Measurements from ENCODE around the gene AGPS.

AGPS gene

GRCh38 chr2:177495945-177496344 is 103.4 kb downstream of the AGPS start:
- H3K4me3 ChIP-seq (ENCODE audit: low read length), result no peak overlapping the region
- H3K9ac ChIP-seq (ENCODE audit: low read length), result no peak overlapping the region
- no peaks in the 10 kb centered on the region for H3K9me3 ChIP-seq (ENCODE audit: insufficient read depth, low read length)
- H3K4me1 ChIP-seq (ENCODE audit: low read length), result no peaks in the 10 kb centered on the region
- no peak overlapping the region for H3K4me2 ChIP-seq (ENCODE audit: low read length)
- no peaks in the 10 kb centered on the region for H4K20me1 ChIP-seq (ENCODE audit: insufficient read depth, low read length)
- H3K27me3 ChIP-seq (ENCODE audit: low read depth, low read length), result no peaks in the 10 kb centered on the region
- no peak overlapping the region for H2AFZ ChIP-seq (ENCODE audit: low read depth, low read length)
- no peaks in the 10 kb centered on the region for H3K79me2 ChIP-seq (ENCODE audit: low read length)
- H3K36me3 ChIP-seq (replicated peaks; ENCODE audit: low read depth, low read length), result no peaks in the 10 kb centered on the region
- no peak overlapping the region for H3K27ac ChIP-seq (ENCODE audit: low read length)
- TF ChIP-seq EZH2phosphoT487 (IDR thresholded peaks at IDR 0.05; ENCODE audit: low read depth) (no peak), CTCF (IDR thresholded peaks at IDR 0.05; ENCODE audit: low read depth, low read length) (no peak)

- Histone ChIP-seq H3K9me3 (ENCODE audit: insufficient read depth, low read length) (no peaks in the 10 kb centered on the region), H3K9ac (ENCODE audit: low read length) (no peak overlapping the region), H3K27ac (ENCODE audit: low read length) (no peak overlapping the region), H3K79me2 (ENCODE audit: low read length) (no peaks in the 10 kb centered on the region), H3K4me1 (ENCODE audit: low read length) (no peaks in the 10 kb centered on the region), H3K4me2 (ENCODE audit: low read length) (no peak overlapping the region), H4K20me1 (ENCODE audit: insufficient read depth, low read length) (no peaks in the 10 kb centered on the region), H2AFZ (ENCODE audit: low read depth, low read length) (no peak overlapping the region), H3K36me3 (replicated peaks; ENCODE audit: low read depth, low read length) (no peaks in the 10 kb centered on the region), H3K27me3 (ENCODE audit: low read depth, low read length) (no peaks in the 10 kb centered on the region), H3K4me3 (ENCODE audit: low read length) (no peak overlapping the region)
- no peak for TF ChIP-seq EZH2phosphoT487 (IDR thresholded peaks at IDR 0.05; ENCODE audit: low read depth)
- no peak for TF ChIP-seq CTCF (IDR thresholded peaks at IDR 0.05; ENCODE audit: low read depth, low read length)
Observed at GRCh38 chr2:177496921-177497320, 104.3 kb downstream of the AGPS start.

GRCh38 chr2:177501186-177501585 is 108.6 kb downstream of the AGPS start:
- TF ChIP-seq EZH2phosphoT487 (IDR thresholded peaks at IDR 0.05; ENCODE audit: low read depth) (no peak), CTCF (IDR thresholded peaks at IDR 0.05; ENCODE audit: low read depth, low read length) (no peak)
- Histone ChIP-seq H2AFZ (ENCODE audit: low read depth, low read length) (no peak overlapping the region), H3K27ac (ENCODE audit: low read length) (no peak overlapping the region), H3K4me2 (ENCODE audit: low read length) (no peak overlapping the region), H3K9me3 (ENCODE audit: insufficient read depth, low read length) (no peaks in the 10 kb centered on the region), H3K36me3 (replicated peaks; ENCODE audit: low read depth, low read length) (no peaks in the 10 kb centered on the region), H3K9ac (ENCODE audit: low read length) (no peak overlapping the region), H3K4me1 (ENCODE audit: low read length) (peaks cover 12% of the 10 kb centered on the region; the same call in 1 of the 2 replicates), H4K20me1 (ENCODE audit: insufficient read depth, low read length) (no peaks in the 10 kb centered on the region), H3K27me3 (ENCODE audit: low read depth, low read length) (no peaks in the 10 kb centered on the region), H3K79me2 (ENCODE audit: low read length) (no peaks in the 10 kb centered on the region), H3K4me3 (ENCODE audit: low read length) (no peak overlapping the region)

- Histone ChIP-seq H3K4me2 (ENCODE audit: low read length) (peak overlapping the region; percentile 39), H3K27me3 (ENCODE audit: low read depth, low read length) (no peaks in the 10 kb centered on the region), H3K27ac (ENCODE audit: low read length) (no peak overlapping the region), H3K9me3 (ENCODE audit: insufficient read depth, low read length) (no peaks in the 10 kb centered on the region), H3K4me1 (ENCODE audit: low read length) (peaks cover 30% of the 10 kb centered on the region), H3K36me3 (replicated peaks; ENCODE audit: low read depth, low read length) (no peaks in the 10 kb centered on the region), H3K9ac (ENCODE audit: low read length) (no peak overlapping the region), H4K20me1 (ENCODE audit: insufficient read depth, low read length) (no peaks in the 10 kb centered on the region), H2AFZ (ENCODE audit: low read depth, low read length) (no peak overlapping the region), H3K79me2 (ENCODE audit: low read length) (no peaks in the 10 kb centered on the region), H3K4me3 (ENCODE audit: low read length) (no peak overlapping the region)
- TF ChIP-seq EZH2phosphoT487 (IDR thresholded peaks at IDR 0.05; ENCODE audit: low read depth) (no peak), CTCF (IDR thresholded peaks at IDR 0.05; ENCODE audit: low read depth, low read length) (no peak)
Observed at GRCh38 chr2:177506505-177506904, 113.9 kb downstream of the AGPS start.

Data from OCI-LY3 (cell line).